GM12878 (cell line): ENCODE data around the gene FAM78A. TPM values are rescaled to one million over a fixed set of nuclear protein-coding genes. Genes with fewer than 3 reads are reported as not detected.

Experiments
- BCLAF1 ChIP-seq: fragments of 450-650 bp; IDR thresholded peaks from 2 replicates; pipeline ENCODE4 v1.6.1; 2017; ENCODE audit warnings: antibody characterized with exemption, mild to moderate bottlenecking, moderate library complexity
- ETV6 ChIP-seq, 2 experiments: fragments of 450-650 bp in 1 of 2; IDR thresholded peaks in 1 of 2; conservative IDR thresholded peaks in 1 of 2; 2 replicates each; pipeline ENCODE4 v1.6.1; 2014; ENCODE audit warnings: antibody characterized with exemption in 1 of 2, borderline replicate concordance in 1 of 2, low read depth in 1 of 2, mild to moderate bottlenecking in 1 of 2, moderate library complexity in 1 of 2
- HCFC1 ChIP-seq: fragments of 150-350 bp; IDR thresholded peaks from 2 replicates; pipeline ENCODE4 v1.6.1; 2014; ENCODE audit warnings: low read length
- MTA3 ChIP-seq: IDR thresholded peaks from 2 replicates; pipeline ENCODE4 v1.6.1; 2012; ENCODE audit warnings: low read length, inconsistent platforms, borderline replicate concordance
- MXI1 ChIP-seq: fragments of 150-350 bp; IDR thresholded peaks from 2 replicates; pipeline ENCODE4 v1.6.1; 2011; ENCODE audit warnings: low read depth, mild to moderate bottlenecking, inconsistent platforms, low read length, improper control_type of control experiment
- NRF1 ChIP-seq: conservative IDR thresholded peaks from 2 replicates; pipeline ENCODE4 v1.6.1; 2011; ENCODE audit warnings: mild to moderate bottlenecking, low read depth, low read length, improper control_type of control experiment
- PKNOX1 ChIP-seq: fragments of 450-650 bp; IDR thresholded peaks from 2 replicates; pipeline ENCODE4 v1.6.1; 2016; ENCODE audit warnings: mild to moderate bottlenecking
- RELA ChIP-seq: fragments of 450-650 bp; IDR thresholded peaks from 2 replicates; pipeline ENCODE4 v1.8.0; 2014; ENCODE audit warnings: borderline replicate concordance; ENCODE audit not compliant: partially characterized antibody
- RFX5 ChIP-seq: IDR thresholded peaks from 2 replicates; pipeline ENCODE4 v1.6.1; 2011; ENCODE audit warnings: low read depth, low read length, improper control_type of control experiment
- SKIL ChIP-seq: fragments of 450-650 bp; IDR thresholded peaks from 2 replicates; pipeline ENCODE4 v1.6.1; 2017; ENCODE audit warnings: mild to moderate bottlenecking, low read depth, inconsistent platforms; ENCODE audit not compliant: poor library complexity, severe bottlenecking
- SREBF1 ChIP-seq: IDR thresholded peaks from 2 replicates; pipeline ENCODE4 v1.6.1; 2012; ENCODE audit warnings: mild to moderate bottlenecking, low read length
- STAT1 ChIP-seq: fragments of 450-650 bp; conservative IDR thresholded peaks from 2 replicates; pipeline ENCODE4 v1.6.1; 2014; ENCODE audit warnings: antibody characterized with exemption, mild to moderate bottlenecking
- TAF1 ChIP-seq: IDR thresholded peaks from 2 replicates; pipeline ENCODE4 v1.6.1; 2011; ENCODE audit warnings: mild to moderate bottlenecking, low read depth, low read length, borderline replicate concordance
- TCF12 ChIP-seq: IDR thresholded peaks from 2 replicates; pipeline ENCODE4 v1.6.1; 2011; ENCODE audit warnings: low read depth, mild to moderate bottlenecking, low read length
- USF1 ChIP-seq: IDR thresholded peaks from 2 replicates; pipeline ENCODE4 v1.6.1; 2011; ENCODE audit warnings: borderline replicate concordance, low read depth, mild to moderate bottlenecking, moderate library complexity, mixed read lengths, low read length; ENCODE audit not compliant: insufficient read depth; ENCODE audit errors: extremely low read length
- ZBED1 ChIP-seq: IDR thresholded peaks from 2 replicates; pipeline ENCODE4 v1.6.1; 2016; ENCODE audit warnings: borderline replicate concordance
- ZBTB4 ChIP-seq: fragments of 450-650 bp; formaldehyde crosslinking; IDR thresholded peaks from 2 replicates; pipeline ENCODE4 v1.4.0; 2022; ENCODE audit warnings: mild to moderate bottlenecking, moderate library complexity
- ZNF274 ChIP-seq: IDR thresholded peaks from one replicate; pipeline ENCODE4 v1.8.0; 2011; ENCODE audit not compliant: insufficient read length, insufficient read depth
- polyA plus RNA-seq, 11 experiments: library from polyadenylated mRNA; depleted of rRNA in 4 of 11; unstranded in 6 of 11; stranded (reverse) in 5 of 11; fragments of >200 nt; fragmentation: Nextera tagmentation in 4 of 11; fragmentation: Illumina TruSeq in 1 of 11; extraction: Ambion mirVana in 4 of 11; extraction: Trizol in 1 of 11; gene quantifications; 1 replicate in 1 of 11; 2 replicates in 10 of 11; pipeline versions ENCODE4 v1.2.1 to v1.2.3, GENCODE V29; 2011 to 2016; ENCODE audit warnings: inconsistent platforms in 2 of 11, missing spikeins in 2 of 11, low read depth in 1 of 11
- total RNA-seq, 4 experiments: library from RNA; depleted of rRNA in 3 of 4; stranded (reverse); fragments of >200 nt in 3 of 4; fragmentation: Illumina TruSeq in 1 of 4; extraction: Trizol in 1 of 4; gene quantifications; 2 replicates each; pipeline versions ENCODE4 v1.2.1 to v1.2.3, GENCODE V29; 2013 to 2021

Gene FAM78A
- total and polyA plus RNA-seq, 10 of the 15 experiments (the other 5 are each of a cell fraction or from before 2014, with no cell fraction given), result 0.18 to 32.5 (median 12.2) TPM

GRCh38 chr9:131274674-131275331, 1.5 kb downstream of the FAM78A start (continued):
- TF ChIP-seq BCLAF1, result no peak
- TF ChIP-seq NRF1, result no peak
- TF ChIP-seq MTA3, result no peak
- peak; percentile 57 for TF ChIP-seq USF1
- no peak for TF ChIP-seq ZBTB4 (CRISPR knock-in tag)
- TF ChIP-seq SKIL, result no peak
- TF ChIP-seq STAT1, result no peak
- peak; percentile 41; the same call in 1 of the 2 replicates for TF ChIP-seq MXI1
- no peak for TF ChIP-seq HCFC1
- no peak for TF ChIP-seq RFX5
- TF ChIP-seq ZNF274, result no peak
- TF ChIP-seq SREBF1, result no peak
- TF ChIP-seq ETV6 (conservative IDR thresholded peaks at IDR 0.05 in 1 of 2, IDR thresholded peaks at IDR 0.05 in 1 of 2; ENCODE audit: borderline replicate concordance in 1 of 2, low read depth in 1 of 2), result no peak
- no peak for TF ChIP-seq TCF12
- 0 out of 2 replicates have a peak, but pooled peaks have one; percentile 17 for TF ChIP-seq TAF1
- peak; percentile 53 for TF ChIP-seq PKNOX1
- 0 out of 2 replicates have a peak, but pooled peaks have one; percentile 3 for TF ChIP-seq ZBED1
- TF ChIP-seq RELA, result no peak
